ENCODE data around the gene RNF103. TPM values are rescaled to one million over a fixed set of nuclear protein-coding genes. Genes with fewer than 3 reads are reported as not detected.

The RNF103 gene
- polyA plus RNA-seq, 3 donors, result 1.0 to 31.9 (median 2.2) TPM

DNA sequence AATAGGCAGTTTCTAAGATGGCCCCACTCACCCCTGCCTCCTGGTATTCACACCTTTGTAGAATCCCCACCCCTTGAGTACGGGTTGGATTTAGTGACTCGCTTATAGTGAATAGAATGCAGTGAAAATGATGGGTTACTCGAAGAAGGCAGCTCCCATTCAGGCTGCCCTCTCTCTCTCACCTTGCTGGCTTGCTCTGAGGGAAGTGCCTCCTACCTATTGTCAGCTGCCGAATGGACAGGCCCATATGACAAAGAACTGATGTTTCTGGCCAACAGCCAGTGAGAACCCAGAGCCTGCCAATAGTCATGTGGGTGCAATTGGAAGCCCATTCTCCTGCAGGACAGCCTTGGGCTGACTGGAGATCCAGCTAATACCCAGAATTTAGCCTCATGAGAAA, 22.1 kb upstream of the RNF103 start:
- no peak for DNase-seq
- intact Hi-C loops (cut with micrococcal nuclease), result no loop called here
- TF ChIP-seq, protein P1, sequence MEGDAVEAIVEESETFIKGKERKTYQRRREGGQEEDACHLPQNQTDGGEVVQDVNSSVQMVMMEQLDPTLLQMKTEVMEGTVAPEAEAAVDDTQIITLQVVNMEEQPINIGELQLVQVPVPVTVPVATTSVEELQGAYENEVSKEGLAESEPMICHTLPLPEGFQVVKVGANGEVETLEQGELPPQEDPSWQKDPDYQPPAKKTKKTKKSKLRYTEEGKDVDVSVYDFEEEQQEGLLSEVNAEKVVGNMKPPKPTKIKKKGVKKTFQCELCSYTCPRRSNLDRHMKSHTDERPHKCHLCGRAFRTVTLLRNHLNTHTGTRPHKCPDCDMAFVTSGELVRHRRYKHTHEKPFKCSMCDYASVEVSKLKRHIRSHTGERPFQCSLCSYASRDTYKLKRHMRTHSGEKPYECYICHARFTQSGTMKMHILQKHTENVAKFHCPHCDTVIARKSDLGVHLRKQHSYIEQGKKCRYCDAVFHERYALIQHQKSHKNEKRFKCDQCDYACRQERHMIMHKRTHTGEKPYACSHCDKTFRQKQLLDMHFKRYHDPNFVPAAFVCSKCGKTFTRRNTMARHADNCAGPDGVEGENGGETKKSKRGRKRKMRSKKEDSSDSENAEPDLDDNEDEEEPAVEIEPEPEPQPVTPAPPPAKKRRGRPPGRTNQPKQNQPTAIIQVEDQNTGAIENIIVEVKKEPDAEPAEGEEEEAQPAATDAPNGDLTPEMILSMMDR (IDR thresholded peaks at IDR 0.05), result no peak
- Histone ChIP-seq H3K79me2 (ENCODE audit: insufficient read depth, low read length) (no peaks in the 10 kb centered on the region), H3K4me2 (replicated peaks; ENCODE audit: extremely low read depth, low read length, poor library complexity, severe bottlenecking) (no peak overlapping the region), H3K27me3 (ENCODE audit: control insufficient read depth in 2 of 2, insufficient read depth in 2 of 2, low read length in 2 of 2) (no peaks in the 10 kb centered on the region), H3K9ac (ENCODE audit: insufficient read depth, low read length, poor library complexity, severe bottlenecking) (no peak overlapping the region), H4K20me1 (ENCODE audit: insufficient read depth, low read length) (no peaks in the 10 kb centered on the region), H3K4me1 (ENCODE audit: control insufficient read depth in 1 of 2, insufficient read depth in 2 of 2, low read length in 2 of 2) (no peaks in the 10 kb centered on the region), H3K4me3 (replicated peaks in 1 of 3; ENCODE audit: low read depth in 2 of 3, low read length in 3 of 3) (no peak overlapping the region), H2AFZ (ENCODE audit: insufficient read depth, low read depth, low read length, poor library complexity, severe bottlenecking) (no peak overlapping the region), H3K36me3 (replicated peaks in 1 of 2; ENCODE audit: control insufficient read depth in 1 of 2, insufficient read depth in 2 of 2, low read length in 2 of 2) (no peaks in the 10 kb centered on the region), H3K9me3 (replicated peaks in 1 of 2; ENCODE audit: control insufficient read depth in 1 of 2, insufficient read depth in 1 of 2, low read length in 2 of 2) (peaks cover 0 to 5% of the 10 kb centered on the region in 2 donors), H3K27ac (ENCODE audit: low read depth in 1 of 2, low read length in 2 of 2) (no peak overlapping the region)
- H3K4me3 Mint-ChIP-seq, result no peak overlapping the region
- no peaks in the 10 kb centered on the region for H3K4me1 Mint-ChIP-seq
- no peak overlapping the region for H3K27ac Mint-ChIP-seq
- H3K9me3 Mint-ChIP-seq, result peaks cover 6 to 27% (median 17%) of the 10 kb centered on the region in 7 donors
- H3K27me3 Mint-ChIP-seq (ENCODE audit: low read depth in 3 of 3), result peaks cover 0 to 5% (median 1%) of the 10 kb centered on the region in 3 donors
- H3K36me3 Mint-ChIP-seq, result peaks cover 0 to 2% of the 10 kb centered on the region in 2 donors
- 83% methylated on average over 1 of the region's 4 CpGs for WGBS (ENCODE audit: insufficient coverage)

DNA sequence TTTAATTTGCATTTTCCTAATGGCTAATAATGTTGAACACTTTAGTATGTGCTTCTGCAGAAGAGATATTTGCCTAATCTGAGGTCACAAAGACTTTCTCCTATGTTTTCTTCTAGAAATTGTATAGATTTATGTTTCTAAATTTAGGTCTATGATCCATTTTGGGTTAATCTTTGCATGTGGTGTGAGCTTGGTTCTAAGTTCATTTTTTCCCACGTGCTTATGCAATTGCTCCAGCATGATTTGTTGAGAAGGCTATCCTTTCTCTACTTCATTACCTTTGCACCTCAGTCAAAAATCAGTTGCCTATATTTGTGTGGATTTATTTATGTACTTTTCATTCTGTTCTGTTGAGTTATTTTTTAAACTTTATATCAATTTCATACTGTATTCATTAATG, 15.0 kb upstream of the RNF103 start:
- Mint-ChIP-seq H3K27ac (no peak overlapping the region), H3K36me3 (no peaks in the 10 kb centered on the region), H3K4me3 (no peak overlapping the region), H3K9me3 (peaks cover 4 to 17% (median 11%) of the 10 kb centered on the region in 7 donors), H3K27me3 (ENCODE audit: low read depth in 3 of 3) (peaks cover 0 to 5% (median 4%) of the 10 kb centered on the region in 3 donors), H3K4me1 (no peaks in the 10 kb centered on the region)
- no peak for DNase-seq
- Histone ChIP-seq H4K20me1 (ENCODE audit: insufficient read depth, low read length) (no peaks in the 10 kb centered on the region), H3K9ac (ENCODE audit: insufficient read depth, low read length, poor library complexity, severe bottlenecking) (no peak overlapping the region), H3K27me3 (ENCODE audit: control insufficient read depth in 2 of 2, insufficient read depth in 2 of 2, low read length in 2 of 2) (no peaks in the 10 kb centered on the region), H3K36me3 (replicated peaks in 1 of 2; ENCODE audit: control insufficient read depth in 1 of 2, insufficient read depth in 2 of 2, low read length in 2 of 2) (no peaks in the 10 kb centered on the region), H2AFZ (ENCODE audit: insufficient read depth, low read depth, low read length, poor library complexity, severe bottlenecking) (no peak overlapping the region), H3K4me1 (ENCODE audit: control insufficient read depth in 1 of 2, insufficient read depth in 2 of 2, low read length in 2 of 2) (no peaks in the 10 kb centered on the region), H3K79me2 (ENCODE audit: insufficient read depth, low read length) (no peaks in the 10 kb centered on the region), H3K4me3 (replicated peaks in 1 of 3; ENCODE audit: low read depth in 2 of 3, low read length in 3 of 3) (no peak overlapping the region), H3K27ac (ENCODE audit: low read depth in 1 of 2, low read length in 2 of 2) (no peak overlapping the region), H3K4me2 (replicated peaks; ENCODE audit: extremely low read depth, low read length, poor library complexity, severe bottlenecking) (no peak overlapping the region), H3K9me3 (replicated peaks in 1 of 2; ENCODE audit: control insufficient read depth in 1 of 2, insufficient read depth in 1 of 2, low read length in 2 of 2) (peaks cover 0 to 3% of the 10 kb centered on the region in 2 donors)
- no CpG with 5 or more reads among the region's 1 CpG for WGBS (ENCODE audit: insufficient coverage)
- intact Hi-C loops (cut with micrococcal nuclease), result no loop called here
- TF ChIP-seq, protein P1 (IDR thresholded peaks at IDR 0.05), result no peak
